SKM-1 treated with dmso at 0.1 percent for 144 hours (cell line): ENCODE results near the gene MINDY1.

Experiments used
- DNase-seq: peaks from one replicate; lab custom pipeline; 2025; ENCODE audit not compliant: unreplicated experiment; lab: John Stamatoyannopoulos, UW

MINDY1 gene

DNA sequence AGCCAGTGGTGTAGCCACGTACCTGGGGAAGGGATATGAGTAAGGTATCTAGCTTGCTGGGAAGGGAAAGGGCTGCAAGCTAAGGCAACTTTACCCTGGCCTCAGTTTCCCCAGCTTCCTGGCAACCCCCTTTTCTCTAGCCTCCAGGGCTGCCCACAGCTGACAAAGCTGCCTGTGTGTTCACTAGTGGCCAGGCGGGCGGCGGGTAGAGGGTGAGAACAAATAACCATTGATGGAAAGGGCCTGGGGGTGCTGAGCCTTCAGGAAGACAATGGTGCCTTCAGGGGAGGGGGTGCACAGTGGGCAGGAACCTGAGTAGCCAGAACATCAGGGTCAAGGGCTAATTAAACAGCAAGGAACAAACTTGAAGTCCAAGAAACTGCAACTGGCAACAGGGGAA is 38.2 kb downstream of the MINDY1 start:
- no peak for DNase-seq

DNA sequence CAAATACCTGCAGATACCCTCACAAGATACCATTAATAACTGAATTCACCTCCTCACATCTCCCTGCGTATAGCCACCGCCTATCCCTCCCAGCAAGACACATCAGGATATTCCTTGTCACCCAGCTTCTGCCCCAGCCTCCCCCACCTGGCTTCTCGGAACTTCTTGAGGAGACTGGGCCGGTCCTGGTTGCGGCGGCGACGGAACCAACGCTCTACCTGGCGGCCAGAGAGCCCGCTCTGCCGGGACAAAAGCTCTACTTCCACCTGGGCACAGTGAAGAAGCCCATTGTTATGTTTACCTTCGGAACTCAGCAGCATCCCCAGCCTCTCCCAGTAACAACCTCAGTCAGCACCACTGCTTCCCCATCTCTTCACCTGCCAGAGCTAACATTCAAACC is 38.8 kb downstream of the MINDY1 start:
- no peak for DNase-seq

DNA sequence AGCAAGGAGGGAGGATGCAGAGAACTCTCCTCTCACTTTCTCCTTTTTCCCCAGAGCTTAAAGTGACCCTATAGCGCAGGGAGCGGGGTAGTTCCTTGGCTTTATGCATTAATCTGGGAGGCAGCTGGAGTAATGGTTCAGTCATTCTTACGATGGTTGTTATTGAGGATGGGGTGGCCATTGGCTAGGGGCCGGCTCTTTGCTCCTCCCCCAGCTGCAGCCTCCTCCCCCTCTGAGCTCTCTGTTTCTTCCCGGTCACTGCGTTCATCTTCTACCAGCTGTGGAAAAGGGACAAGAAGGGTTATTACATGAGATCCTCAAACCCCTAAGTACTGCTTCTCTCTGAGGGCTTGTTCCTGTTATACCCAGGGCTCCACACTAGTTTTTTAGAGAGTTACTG is 40.7 kb downstream of the MINDY1 start:
- no peak for DNase-seq

DNA sequence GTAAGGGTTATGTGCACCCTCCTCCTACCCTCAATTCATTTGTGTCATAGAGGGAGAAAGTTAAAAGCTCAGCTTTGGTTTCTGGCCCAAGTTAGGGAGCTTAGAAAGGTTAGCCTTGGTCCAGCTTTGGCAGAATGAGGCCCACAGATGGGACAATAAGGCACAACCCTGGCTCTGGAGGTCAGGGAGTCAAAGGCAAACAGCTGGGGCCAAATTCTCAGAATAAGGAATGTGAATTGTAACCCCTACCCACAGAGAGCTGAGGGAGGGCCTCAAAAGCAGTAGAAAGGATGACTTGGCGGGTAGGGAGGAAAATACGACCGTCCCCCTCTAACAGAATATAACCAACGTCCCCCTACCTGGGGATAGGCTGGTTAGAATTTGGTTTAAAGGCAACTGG is 41.1 kb downstream of the MINDY1 start:
- DNase-seq: no peak

DNA sequence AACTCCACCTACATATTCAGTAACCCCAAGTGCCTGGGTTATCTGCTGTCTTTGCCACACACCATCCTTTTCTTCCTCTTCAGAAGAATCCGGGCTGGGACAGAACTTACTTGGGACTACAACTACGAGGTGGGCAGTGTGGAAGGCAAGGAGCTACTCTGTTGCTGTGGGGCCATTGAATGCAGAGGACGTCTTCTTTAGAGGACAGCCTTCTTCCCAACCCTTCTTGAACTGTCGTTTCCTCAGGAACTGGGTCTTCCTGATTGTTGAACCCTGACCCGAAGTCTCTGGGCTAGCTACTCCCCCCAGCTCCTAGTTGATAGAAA is 42.6 kb downstream of the MINDY1 start:
- no peak for DNase-seq

- DNase-seq: no peak
Observed at GRCh38 chr1:150963321-150964163, 43.2 kb downstream of the MINDY1 start.

- DNase-seq: no peak
Observed at GRCh38 chr1:150961756-150962155, 44.9 kb downstream of the MINDY1 start.

- no peak for DNase-seq
Observed at GRCh38 chr1:150960646-150961045, 46.1 kb downstream of the MINDY1 start.

- DNase-seq: no peak
Observed at GRCh38 chr1:150957666-150958065, 49.0 kb downstream of the MINDY1 start.

DNA sequence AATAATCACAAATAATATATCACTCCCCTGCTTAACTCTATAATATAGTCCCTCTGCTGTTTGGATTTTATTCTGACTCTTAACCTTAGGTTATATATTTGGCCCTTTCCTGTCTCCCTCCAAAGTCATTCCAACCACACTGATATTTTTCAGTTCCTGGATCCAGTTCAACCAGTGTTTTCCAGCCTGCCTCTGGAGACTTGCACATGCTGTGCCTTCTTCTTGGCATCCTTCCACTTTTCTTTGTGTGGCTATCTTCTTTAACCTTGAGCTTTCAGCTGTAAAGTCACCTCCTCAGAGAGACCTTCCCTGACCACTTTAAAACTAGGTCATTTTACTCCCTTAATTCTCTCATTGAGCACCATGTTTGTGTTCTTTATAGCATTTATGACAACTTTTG is 51.4 kb downstream of the MINDY1 start:
- DNase-seq: no peak

DNA sequence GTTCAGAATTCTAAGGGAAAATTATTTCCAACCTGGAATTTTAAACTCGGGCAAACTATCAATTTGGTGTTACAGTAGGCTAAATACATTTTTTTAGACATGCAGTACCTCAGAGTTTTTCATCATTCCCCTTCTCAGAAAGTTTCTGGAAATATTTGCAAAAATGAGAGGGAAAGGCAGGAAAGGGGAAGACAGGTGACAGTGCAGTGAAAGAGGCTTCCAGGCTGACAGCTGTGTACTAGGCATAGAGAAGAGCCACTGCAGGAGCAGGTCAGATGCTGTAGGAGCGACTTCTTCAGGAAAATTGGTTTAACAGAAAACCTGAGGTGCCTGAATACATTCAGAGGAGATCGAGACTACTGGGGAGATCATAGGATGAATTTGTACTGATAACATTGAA is 52.0 kb downstream of the MINDY1 start:
- DNase-seq: no peak
